GM21360 (cell line): ENCODE data around the gene SLC34A3.
"Not testable (repeated sequence)": the region's sequence is repeated elsewhere in the genome, so short reads cannot be mapped to it uniquely, and the experiment has no call there.

Experiments used
- ATAC-seq: cut with Tn5 transposase; IDR thresholded peaks from one replicate; pipeline ENCODE4 v1.9.1; 2021; ENCODE audit warnings: mild to moderate bottlenecking, moderate library complexity; ENCODE audit not compliant: unreplicated experiment

SLC34A3 gene

DNA sequence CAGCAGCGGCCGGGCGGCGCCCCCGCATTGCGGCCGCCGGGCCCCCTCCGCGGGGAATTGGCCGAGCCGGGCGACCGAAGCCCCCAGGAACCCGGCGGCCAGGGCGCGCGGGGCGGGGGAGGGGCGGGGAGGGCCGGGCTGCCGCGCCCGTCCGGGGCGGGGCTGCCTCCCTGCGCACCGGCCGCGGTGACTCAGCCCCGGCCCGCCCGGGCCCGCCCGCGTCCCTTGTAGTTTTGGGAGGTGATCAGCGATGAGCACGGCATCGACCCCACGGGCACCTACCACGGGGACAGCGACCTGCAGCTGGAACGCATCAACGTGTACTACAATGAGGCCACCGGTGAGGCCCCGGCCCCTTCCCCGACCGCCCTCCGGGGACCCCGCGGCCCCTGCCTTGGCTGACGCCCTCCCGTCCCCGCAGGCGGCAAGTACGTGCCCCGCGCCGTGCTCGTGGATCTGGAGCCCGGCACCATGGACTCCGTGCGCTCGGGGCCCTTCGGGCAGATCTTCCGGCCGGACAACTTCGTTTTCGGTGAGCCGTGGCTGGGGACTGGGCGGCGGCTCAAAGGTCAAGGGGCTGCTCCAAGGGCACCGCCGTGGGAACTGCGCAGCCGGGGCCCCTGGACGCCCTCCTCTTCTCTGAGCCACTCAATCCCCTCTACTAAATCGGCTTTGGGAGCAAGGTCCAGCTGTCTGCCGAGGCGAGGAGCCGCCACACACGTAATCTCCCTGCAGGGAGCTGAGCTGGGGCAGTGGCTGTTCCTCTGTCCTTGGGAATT lies 11.0 kb downstream of the SLC34A3 start:
- ATAC-seq: peak; percentile 1

- ATAC-seq: no peak
Measured at GRCh38 chr9:137242269-137243203, 11.8 kb downstream of the SLC34A3 start.

DNA sequence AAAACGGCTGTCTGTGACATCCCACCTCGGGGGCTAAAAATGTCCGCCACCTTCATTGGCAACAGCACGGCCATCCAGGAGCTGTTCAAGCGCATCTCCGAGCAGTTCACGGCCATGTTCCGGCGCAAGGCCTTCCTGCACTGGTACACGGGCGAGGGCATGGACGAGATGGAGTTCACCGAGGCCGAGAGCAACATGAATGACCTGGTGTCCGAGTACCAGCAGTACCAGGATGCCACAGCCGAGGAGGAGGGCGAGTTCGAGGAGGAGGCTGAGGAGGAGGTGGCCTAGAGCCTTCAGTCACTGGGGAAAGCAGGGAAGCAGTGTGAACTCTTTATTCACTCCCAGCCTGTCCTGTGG lies 12.5 kb downstream of the SLC34A3 start:
- not testable (repeated sequence) for ATAC-seq

DNA sequence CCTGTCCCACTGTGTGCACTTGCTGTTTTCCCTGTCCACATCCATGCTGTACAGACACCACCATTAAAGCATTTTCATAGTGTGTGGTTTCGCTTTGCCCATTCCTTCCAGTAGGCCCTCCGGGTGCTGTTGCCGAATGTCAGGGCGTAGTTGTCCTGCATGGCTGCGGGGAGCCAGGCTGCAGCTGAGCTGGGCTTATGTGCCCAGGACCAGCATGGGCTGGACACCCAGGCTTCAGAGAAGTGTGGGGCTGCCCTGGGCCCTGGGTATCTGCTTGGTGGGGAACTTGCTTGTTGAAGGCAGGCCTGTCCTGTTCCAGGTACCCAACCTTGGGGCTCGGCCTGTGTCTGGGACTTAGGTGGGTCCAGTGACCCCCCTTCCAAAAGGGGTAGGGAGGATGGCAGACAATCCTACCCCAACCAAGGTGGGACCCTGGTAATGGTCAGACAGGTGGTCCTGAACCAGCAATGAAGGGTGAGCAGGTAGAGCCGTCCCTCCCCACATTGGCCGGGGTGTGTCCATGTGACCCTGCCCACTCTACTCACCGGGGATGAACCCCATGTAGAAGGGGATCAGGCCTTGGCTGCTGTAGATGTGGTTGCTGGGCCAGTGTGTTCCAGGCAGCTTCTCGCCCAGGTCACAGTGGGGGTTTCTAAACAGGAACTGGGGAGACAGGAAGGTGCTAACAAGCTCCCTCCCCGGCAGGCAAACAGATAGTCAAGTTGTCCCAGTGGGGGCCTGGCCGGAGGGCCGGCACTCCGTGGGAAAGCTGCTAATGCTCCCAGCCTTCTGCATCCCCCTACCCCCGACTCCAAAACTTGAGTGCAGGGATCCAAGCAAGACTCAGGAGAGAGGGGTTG lies 13.2 kb downstream of the SLC34A3 start:
- ATAC-seq: no peak

- ATAC-seq: no peak
Measured at GRCh38 chr9:137244486-137245449, 14.1 kb downstream of the SLC34A3 start.

- ATAC-seq: no peak
Measured at GRCh38 chr9:137245450-137246421, 15.0 kb downstream of the SLC34A3 start.

DNA sequence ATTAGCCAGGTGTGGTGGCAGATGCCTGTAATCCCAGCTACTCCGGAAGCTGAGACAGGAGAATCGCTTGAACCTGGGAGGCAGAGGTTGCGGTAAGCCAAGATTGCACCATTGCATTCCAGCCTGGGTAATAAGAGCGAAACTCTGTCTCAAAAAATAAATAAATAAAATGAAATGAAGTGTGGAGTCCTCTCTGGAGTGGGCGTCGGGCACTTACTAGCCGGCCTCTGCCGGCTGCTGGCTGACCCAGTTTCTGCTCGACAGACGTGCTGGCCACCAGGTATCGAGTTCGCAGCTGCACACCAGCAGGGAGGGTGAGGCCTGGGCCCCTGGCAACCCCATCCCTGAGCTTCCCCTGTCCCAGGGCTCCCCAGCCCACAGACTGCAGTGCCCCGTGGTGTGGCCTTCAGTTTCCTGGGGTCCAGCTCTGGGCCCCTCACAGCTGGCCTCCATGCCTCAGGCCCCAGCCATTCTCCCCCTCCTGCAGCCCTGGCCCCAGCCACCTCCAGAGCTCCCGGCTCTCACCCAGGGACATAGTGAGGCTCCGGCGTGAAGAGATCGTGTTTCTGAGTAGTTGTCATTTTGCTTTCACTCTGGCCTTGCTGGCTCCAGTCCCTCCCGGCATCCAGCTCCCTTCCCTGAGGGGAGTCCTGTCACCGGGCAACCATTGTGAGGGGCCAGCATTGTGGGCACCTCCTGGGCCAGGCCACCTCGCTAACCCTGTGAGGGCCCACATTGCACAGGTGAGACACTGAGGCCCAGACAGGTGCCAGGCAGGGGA lies 16.6 kb downstream of the SLC34A3 start:
- no peak for ATAC-seq

GRCh38 chr9:137247916-137248175 lies 17.1 kb downstream of the SLC34A3 start:
- ATAC-seq: no peak

GRCh38 chr9:137250329-137251193 lies 19.9 kb downstream of the SLC34A3 start:
- no peak for ATAC-seq

DNA sequence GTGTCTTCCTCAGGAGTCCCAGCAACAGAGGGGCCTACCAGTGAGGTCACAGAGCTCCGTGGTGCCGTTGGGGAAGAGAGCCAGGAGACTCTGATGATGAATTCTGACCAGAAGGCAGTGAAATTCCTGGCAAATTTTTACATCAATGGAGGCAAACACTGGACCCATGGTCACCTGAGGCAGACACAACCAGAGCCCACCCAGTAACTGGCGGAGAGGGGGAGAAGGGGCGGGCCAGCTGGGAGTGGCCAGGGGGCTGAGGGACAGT lies 20.4 kb downstream of the SLC34A3 start, which contains the start of gene STPG3:
Gene STPG3 (plus strand): TSS at position 93 of the 268 bp plus-strand sequence. CDS start 1 bp downstream, at position 94.
- ATAC-seq: no peak

DNA sequence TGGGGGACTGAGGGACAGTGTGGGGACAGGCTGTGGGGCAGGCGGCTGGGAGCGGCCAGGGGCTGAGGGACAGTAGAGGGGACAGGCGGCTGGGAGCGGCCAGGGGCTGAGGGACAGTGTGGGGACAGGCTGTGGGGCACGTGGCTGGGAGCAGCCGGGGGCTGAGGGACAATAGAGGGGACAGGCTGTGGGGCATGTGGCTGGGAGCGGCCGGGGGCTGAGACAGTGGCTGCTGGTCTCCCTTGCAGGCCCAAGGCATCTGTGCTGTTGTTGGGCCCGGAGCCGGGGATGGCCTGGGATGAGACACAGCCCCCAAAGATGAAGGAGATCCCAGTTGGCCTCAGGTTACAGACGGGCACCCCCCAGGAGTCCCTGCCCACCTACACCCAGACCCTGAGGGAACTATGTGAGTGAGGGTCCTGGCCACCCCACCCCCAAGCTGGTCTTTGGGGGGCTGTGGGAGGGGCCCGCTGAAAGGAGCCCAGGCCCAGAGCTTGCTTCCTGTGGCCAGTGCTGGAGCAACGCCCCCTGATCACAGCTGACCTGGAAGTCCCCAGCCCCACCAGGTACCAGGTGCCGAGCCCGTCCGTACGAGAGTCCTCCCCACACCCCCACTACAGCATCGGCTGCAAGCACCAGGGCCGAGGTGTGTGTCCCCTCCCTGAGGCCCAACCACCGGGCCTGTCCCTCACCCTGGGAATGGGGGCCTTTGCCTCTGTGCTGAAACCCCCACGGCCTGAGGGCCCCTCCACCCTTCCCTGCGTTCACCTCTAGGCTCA lies 21.0 kb downstream of the SLC34A3 start:
- ATAC-seq: no peak

DNA sequence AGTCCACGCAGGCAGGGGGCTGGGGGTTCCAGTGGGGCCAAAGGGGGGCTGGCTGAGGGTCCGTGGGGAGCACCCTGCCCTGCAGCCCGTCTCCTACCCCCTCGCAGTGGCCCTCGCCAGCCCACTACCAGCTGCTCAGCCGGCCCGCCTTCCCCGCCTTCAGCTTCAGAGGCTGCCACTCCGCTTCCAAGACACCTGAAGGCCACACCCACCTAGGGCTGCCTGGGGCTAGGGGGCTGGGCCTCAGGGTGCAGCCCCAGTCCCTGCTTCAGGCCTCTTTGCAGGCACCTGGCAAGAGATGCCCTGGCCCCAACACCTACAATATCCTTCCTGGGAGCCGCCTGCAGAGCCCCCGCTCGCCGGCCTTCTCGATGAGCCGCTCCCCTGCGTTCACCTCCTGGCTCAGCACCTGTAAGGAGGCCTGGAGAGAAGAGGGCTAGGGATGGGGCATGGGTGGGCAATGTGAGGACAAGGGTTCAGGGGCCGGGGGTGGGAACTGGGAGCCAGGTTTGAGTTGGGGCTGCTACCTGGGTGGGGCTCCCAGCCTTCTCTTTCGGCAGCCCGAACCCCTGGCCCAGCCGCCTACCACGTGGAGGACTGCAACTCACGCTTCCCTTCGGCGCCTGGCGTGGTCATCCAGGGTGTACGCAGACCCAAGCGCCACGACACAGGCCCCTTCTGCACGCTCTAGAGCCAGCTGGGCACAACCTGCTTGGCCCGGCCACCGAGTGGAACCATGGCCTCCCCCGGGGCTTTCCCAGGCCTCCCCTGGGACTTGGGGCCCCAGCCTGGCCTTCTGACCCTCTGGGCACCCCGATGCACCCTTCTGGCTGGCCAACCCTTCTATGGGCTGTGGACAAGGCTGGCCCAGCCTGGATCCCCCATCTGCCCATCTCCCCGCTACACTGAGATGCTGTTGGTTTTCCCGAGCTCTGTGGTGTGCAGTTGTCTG lies 22.1 kb downstream of the SLC34A3 start:
- no peak for ATAC-seq

DNA sequence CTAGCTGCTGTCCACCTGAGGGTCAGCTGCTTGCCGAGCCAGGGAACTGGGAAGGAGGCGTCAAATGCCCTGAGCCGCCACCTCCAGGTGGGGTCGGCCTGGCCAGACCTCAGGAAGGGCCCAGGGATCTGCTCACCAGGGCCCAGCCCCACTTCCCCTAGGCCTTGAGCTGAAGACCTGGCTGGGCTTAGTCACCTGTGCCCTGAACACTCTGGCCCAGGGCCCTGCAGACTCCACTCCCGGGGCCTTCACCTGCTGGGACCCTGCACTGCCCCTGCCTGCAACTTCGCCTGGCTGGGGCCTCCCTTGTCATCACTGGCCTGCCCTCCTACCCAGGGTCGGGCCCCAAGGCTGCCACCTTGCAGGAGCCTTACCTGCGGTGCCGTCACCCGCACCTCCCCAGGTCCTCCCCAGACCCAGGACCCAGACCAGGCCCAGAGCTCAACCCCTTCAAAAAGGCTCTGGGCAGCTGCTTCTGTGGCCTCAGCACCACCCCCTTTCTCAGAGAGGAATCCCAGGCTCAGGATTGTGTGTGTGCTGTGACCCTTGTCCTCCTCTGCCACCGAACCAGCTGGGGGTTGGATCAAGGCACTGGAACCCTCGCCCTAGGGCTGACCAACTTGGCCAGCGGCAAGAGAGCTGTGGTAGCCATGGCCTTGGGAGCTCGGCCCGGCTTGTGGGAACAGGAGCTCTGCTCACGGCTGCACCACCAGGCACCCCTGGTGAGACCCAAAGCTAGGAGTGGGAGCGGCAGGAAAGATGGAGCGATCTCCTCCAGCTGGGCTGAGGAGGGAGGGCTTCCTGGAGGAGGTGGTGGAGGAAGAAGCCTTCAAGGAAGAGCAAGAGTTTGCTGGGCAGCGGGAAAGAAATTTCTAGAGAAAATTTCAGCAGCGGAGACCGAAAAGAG lies 23.3 kb downstream of the SLC34A3 start:
- no peak for ATAC-seq

- peak; percentile 65 for ATAC-seq
Measured at GRCh38 chr9:137254624-137255447, 24.1 kb downstream of the SLC34A3 start, which contains the start of gene NELFB. NELFB (plus strand) TSS chr9:137255327.
